GM12892 (cell line): ENCODE measurements around the gene TRIM42.

Source experiments
- POLR2A ChIP-seq: IDR thresholded peaks from 2 replicates; pipeline ENCODE4 v1.6.1; 2011; ENCODE audit warnings: low read depth, low read length, control low read depth
- POLR2AphosphoS5 ChIP-seq: IDR thresholded peaks from 2 replicates; pipeline ENCODE4 v1.6.1; 2011; ENCODE audit warnings: low read depth, low read length, control low read depth
- TAF1 ChIP-seq: IDR thresholded peaks from 2 replicates; pipeline ENCODE4 v1.6.1; 2011; ENCODE audit warnings: low read depth, mild to moderate bottlenecking, control low read depth, low read length, borderline replicate concordance

DNA sequence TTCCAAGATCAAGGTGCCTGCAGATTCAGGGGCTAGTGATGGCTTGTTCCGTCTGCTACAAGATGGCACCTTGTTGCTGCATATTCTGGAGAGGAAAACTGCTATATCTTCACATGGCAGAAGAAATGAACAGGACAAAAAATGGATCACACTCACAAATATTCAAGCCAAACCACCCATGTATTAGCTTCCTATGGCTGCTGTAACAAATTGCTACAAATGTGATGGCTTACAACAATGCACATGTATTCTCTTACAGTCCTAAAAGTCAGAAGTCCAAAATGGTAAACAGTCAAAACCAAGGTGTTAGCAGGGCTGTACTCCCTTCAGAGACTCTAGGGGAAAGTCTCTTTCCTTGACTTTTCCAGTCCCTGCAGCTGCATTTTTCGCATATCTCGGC is 55.8 kb downstream of the TRIM42 start:
- TF ChIP-seq POLR2A (no peak), POLR2AphosphoS5 (no peak), TAF1 (no peak)
